Uterus (tissue), 4 donors: ENCODE data around the gene RANBP17. TPM values are rescaled to one million over a fixed set of nuclear protein-coding genes. Genes with fewer than 3 reads are reported as not detected.
"Not testable (repeated sequence)": the region's sequence is repeated elsewhere in the genome, so short reads cannot be mapped to it uniquely, and the experiment has no call there.

Experiments used
- DNase-seq, 2 donors: peaks; one replicate each; pipeline ENCODE4 v3.0.0-alpha.2; 2019 to 2020
- H3K27ac ChIP-seq, 2 donors: fragments of 200-600 bp; sonication (generic); 1 replicate in 1 of 2; 2 replicates in 1 of 2; pipeline ENCODE4 v1.5.1; 2016 to 2018
- H3K27me3 ChIP-seq, 2 donors: fragments of 200-600 bp; sonication (generic); one replicate each; pipeline ENCODE4 v1.5.1; 2018 to 2019; ENCODE audit warnings: control low read depth in 1 of 2
- H3K36me3 ChIP-seq, 2 donors: fragments of 200-600 bp; sonication (generic); one replicate each; pipeline ENCODE4 v1.5.1; 2019; ENCODE audit warnings: control low read depth in 1 of 2
- H3K4me1 ChIP-seq, 2 donors: fragments of 200-600 bp; sonication (generic); one replicate each; pipeline ENCODE4 v1.5.1; 2018 to 2019; ENCODE audit warnings: control low read depth in 1 of 2
- H3K4me3 ChIP-seq, 2 donors: fragments of 200-600 bp; sonication (generic); 1 replicate in 1 of 2; 2 replicates in 1 of 2; pipeline ENCODE4 v1.5.1; 2018 to 2019; ENCODE audit warnings: mild to moderate bottlenecking in 1 of 2
- H3K9me3 ChIP-seq, 2 donors: fragments of 200-600 bp; sonication (generic); one replicate each; pipeline ENCODE4 v1.5.1; 2019; ENCODE audit warnings: control low read depth in 1 of 2
- CTCF ChIP-seq, 4 experiments: fragments of 200-600 bp in 2 of 4; fragments of 450-650 bp in 2 of 4; sonication (generic) in 2 of 4; IDR thresholded peaks; one replicate each; pipeline ENCODE4 v1.5.1; 2016 to 2019; ENCODE audit warnings: antibody characterized with exemption in 4 of 4, mild to moderate bottlenecking in 2 of 4, moderate library complexity in 1 of 4
- POLR2A ChIP-seq, 2 donors: fragments of 450-650 bp; IDR thresholded peaks; one replicate each; pipeline ENCODE4 v1.6.1; 2016; ENCODE audit warnings: antibody characterized with exemption in 2 of 2, mild to moderate bottlenecking in 1 of 2, moderate library complexity in 1 of 2
- intact Hi-C: fragments of 100-400 bp; cut with DNase I; formaldehyde crosslinking; loops from one replicate; pipeline ENCODE4 v1.15.1; 2023; ENCODE audit warnings: low total_unique reads
- total RNA-seq, 4 donors: library from RNA; depleted of rRNA in 3 of 4; stranded (reverse); fragments of >200 nt in 3 of 4; gene quantifications; one replicate each; pipeline versions ENCODE4 v1.1.0 to v1.2.4, GENCODE V29; 2014 to 2023
- donor health status: DM: yes; HTN: yes; CAD: no.

RANBP17 gene
- total RNA-seq, 4 donors from 2014 or later, result 1.8 to 72.8 (median 7.6) TPM

- H3K4me3 ChIP-seq, result no peak overlapping the region
- no peak overlapping the region for H3K27ac ChIP-seq
- DNase-seq, result no peak
- H3K4me1 ChIP-seq, result no peaks in the 10 kb centered on the region
- H3K27me3 ChIP-seq, result no peaks in the 10 kb centered on the region
- H3K9me3 ChIP-seq, result peaks cover 0 to 13% of the 10 kb centered on the region in 2 donors
- intact Hi-C loops, result no loop called here
- no peaks in the 10 kb centered on the region for H3K36me3 ChIP-seq
- no peak for TF ChIP-seq POLR2A (IDR thresholded peaks at IDR 0.05)
Observed at GRCh38 chr5:170863646-170864045, 1.8 kb downstream of the RANBP17 start.

GRCh38 chr5:170865622-170866021, 3.8 kb downstream of the RANBP17 start:
- no peak overlapping the region for H3K27ac ChIP-seq
- no peaks in the 10 kb centered on the region for H3K4me1 ChIP-seq
- TF ChIP-seq CTCF (IDR thresholded peaks at IDR 0.05) (no peak), POLR2A (IDR thresholded peaks at IDR 0.05) (no peak)
- intact Hi-C loops, result no loop called here
- H3K9me3 ChIP-seq, result peaks cover 0 to 8% of the 10 kb centered on the region in 2 donors
- no peaks in the 10 kb centered on the region for H3K36me3 ChIP-seq
- H3K4me3 ChIP-seq, result no peak overlapping the region
- H3K27me3 ChIP-seq, result no peaks in the 10 kb centered on the region
- no peak for DNase-seq

DNA sequence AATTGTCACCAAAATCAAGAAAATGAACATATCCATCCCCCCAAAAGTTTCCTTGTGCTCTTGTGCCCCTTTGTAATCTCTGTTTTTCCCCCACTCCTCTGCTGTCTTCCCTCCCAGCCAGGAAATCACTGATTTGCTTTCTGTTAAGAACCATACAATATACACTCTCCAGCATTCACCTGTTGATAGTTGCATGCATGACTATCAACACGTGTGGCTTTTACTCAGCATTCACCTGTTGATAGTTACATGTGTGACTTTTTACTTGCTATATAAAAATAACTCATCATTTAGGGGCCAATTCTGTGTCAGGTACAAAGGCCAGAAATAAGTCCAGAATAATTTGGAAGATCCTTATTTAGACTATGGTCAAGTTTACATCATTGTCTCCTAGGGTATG, 6.0 kb downstream of the RANBP17 start:
- intact Hi-C loops, result no loop called here
- Histone ChIP-seq H3K4me1 (no peaks in the 10 kb centered on the region), H3K27ac (no peak overlapping the region), H3K36me3 (no peaks in the 10 kb centered on the region), H3K9me3 (no peaks in the 10 kb centered on the region), H3K4me3 (no peak overlapping the region), H3K27me3 (no peaks in the 10 kb centered on the region)
- TF ChIP-seq POLR2A (IDR thresholded peaks at IDR 0.05), result no peak
- TF ChIP-seq CTCF (IDR thresholded peaks at IDR 0.05), result no peak
- DNase-seq, result no peak

DNA sequence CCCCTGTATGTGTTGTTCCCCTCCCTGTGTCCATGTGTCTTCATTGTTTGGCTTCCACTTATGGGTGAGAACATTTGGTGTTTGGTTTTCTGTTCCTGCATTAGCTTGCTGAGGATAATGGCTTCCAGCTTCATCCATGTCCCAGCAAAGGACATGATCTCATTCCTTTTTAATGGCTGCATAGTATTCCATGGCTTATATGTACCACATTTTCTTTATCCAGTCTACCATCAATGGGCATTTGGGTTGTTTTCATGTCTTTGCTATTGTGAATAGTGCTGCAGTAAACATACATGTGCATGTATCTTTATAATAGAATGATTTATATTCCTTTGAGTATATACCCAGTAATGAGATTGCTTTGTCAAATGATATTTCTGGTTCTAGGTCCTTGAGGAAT, 8.6 kb downstream of the RANBP17 start:
- H3K9me3 ChIP-seq, intact Hi-C loops, DNase-seq, H3K4me3 ChIP-seq, H3K36me3 ChIP-seq, H3K4me1 ChIP-seq, H3K27ac ChIP-seq, H3K27me3 ChIP-seq: not testable (repeated sequence)

DNA sequence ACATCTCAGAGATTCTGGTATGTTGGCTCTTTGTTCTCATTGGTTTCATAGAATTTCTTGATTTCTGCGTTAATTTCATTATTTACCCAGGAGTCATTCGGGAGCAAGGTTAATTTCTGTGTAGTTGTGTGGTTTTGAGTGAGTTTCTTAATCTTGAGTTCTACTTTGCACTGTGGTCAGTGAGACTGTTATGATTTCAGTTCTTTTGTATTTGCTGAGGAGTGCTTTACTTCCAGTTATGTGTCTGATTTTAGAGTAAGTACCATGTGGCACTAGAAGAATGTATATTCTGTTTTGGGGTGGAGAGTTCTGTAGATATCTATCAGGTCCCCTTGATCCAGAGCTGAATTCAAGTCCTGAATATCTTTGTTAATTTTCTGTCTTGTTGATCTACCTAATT, 12.2 kb downstream of the RANBP17 start:
- H3K9me3 ChIP-seq, result no peaks in the 10 kb centered on the region
- no peak overlapping the region for H3K27ac ChIP-seq
- DNase-seq, result no peak
- H3K36me3 ChIP-seq, result no peaks in the 10 kb centered on the region
- H3K4me3 ChIP-seq, result no peak overlapping the region
- H3K4me1 ChIP-seq, result no peaks in the 10 kb centered on the region
- no peak for TF ChIP-seq CTCF (IDR thresholded peaks at IDR 0.05)
- no peak for TF ChIP-seq POLR2A (IDR thresholded peaks at IDR 0.05)
- intact Hi-C loops, result no loop called here
- no peaks in the 10 kb centered on the region for H3K27me3 ChIP-seq

- Histone ChIP-seq H3K36me3 (no peaks in the 10 kb centered on the region), H3K27me3 (no peaks in the 10 kb centered on the region), H3K4me3 (no peak overlapping the region), H3K27ac (no peak overlapping the region), H3K9me3 (no peaks in the 10 kb centered on the region), H3K4me1 (no peaks in the 10 kb centered on the region)
- no peak for DNase-seq
- intact Hi-C loops, result no loop called here
- TF ChIP-seq CTCF (IDR thresholded peaks at IDR 0.05) (no peak), POLR2A (IDR thresholded peaks at IDR 0.05) (no peak)
Observed at GRCh38 chr5:170875811-170876210, 14.0 kb downstream of the RANBP17 start.
